Measurements from ENCODE around the gene MRPL17.

DNA sequence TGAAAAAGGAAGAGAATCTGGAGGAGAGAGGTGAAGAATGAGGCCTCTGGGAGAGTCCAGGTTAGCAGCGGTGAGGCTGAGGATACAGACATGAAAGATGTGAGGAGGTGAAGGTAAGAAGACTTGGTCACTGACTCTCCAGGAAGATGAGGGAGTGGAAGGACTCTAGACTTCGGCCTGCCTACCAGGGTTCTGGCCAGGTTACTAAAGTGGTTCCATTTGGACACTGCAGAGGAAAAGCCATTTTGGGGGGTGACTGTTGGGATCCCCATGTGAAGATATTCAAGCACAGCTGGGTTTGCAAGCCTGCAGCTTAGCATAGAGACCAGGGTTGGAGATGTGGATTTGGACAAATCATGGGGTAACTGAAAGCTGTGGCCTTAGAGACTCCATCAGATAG is 35.3 kb downstream of the MRPL17 start:
- TF ChIP-seq, protein P1, sequence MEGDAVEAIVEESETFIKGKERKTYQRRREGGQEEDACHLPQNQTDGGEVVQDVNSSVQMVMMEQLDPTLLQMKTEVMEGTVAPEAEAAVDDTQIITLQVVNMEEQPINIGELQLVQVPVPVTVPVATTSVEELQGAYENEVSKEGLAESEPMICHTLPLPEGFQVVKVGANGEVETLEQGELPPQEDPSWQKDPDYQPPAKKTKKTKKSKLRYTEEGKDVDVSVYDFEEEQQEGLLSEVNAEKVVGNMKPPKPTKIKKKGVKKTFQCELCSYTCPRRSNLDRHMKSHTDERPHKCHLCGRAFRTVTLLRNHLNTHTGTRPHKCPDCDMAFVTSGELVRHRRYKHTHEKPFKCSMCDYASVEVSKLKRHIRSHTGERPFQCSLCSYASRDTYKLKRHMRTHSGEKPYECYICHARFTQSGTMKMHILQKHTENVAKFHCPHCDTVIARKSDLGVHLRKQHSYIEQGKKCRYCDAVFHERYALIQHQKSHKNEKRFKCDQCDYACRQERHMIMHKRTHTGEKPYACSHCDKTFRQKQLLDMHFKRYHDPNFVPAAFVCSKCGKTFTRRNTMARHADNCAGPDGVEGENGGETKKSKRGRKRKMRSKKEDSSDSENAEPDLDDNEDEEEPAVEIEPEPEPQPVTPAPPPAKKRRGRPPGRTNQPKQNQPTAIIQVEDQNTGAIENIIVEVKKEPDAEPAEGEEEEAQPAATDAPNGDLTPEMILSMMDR (IDR thresholded peaks at IDR 0.05; ENCODE audit: low read depth, low read length), result no peak
- no peak for TF ChIP-seq EZH2phosphoT487 (IDR thresholded peaks at IDR 0.05; ENCODE audit: low read depth)

Measured in OCI-LY3 (cell line).